Activated CD8-positive, alpha-beta T cell treated with anti-CD3 and anti-CD28 coated beads for 36 hours (primary cell): ENCODE results near the gene TMEM234. TPM values are rescaled to one million over a fixed set of nuclear protein-coding genes. Genes with fewer than 3 reads are reported as not detected.

Source experiments
- ATAC-seq: fragments of 200-7000 bp; cut with Tn5 transposase; one replicate; pipeline ENCODE4 v1.10.0; 2021; ENCODE audit warnings: mild to moderate bottlenecking, moderate library complexity
- CTCF ChIA-PET: fragments of 350-600 bp; sonication (Branson Sonifier 250); formaldehyde crosslinking; loops from one replicate; lab custom pipeline; 2021; ENCODE audit warnings: antibody characterized with exemption; lab: Charles Lee
- POLR2A ChIA-PET: fragments of 350-600 bp; sonication (Branson Sonifier 250); formaldehyde crosslinking; loops from one replicate; lab custom pipeline; 2021; ENCODE audit warnings: antibody characterized with exemption; lab: Charles Lee
- DNase-seq: peaks from one replicate; pipeline ENCODE4 v3.0.0-alpha.2; 2020
- H3K27ac Mint-ChIP-seq: one replicate; pipeline ENCODE4 v1.8.0; 2021; ENCODE audit warnings: mild to moderate bottlenecking, mixed read lengths
- H3K27me3 Mint-ChIP-seq: one replicate; pipeline ENCODE4 v1.8.0; 2021; ENCODE audit warnings: mixed read lengths
- H3K36me3 Mint-ChIP-seq: one replicate; pipeline ENCODE4 v1.8.0; 2021; ENCODE audit warnings: low read depth, mixed read lengths
- H3K4me1 Mint-ChIP-seq: one replicate; pipeline ENCODE4 v1.8.0; 2021; ENCODE audit warnings: low read depth, mixed read lengths
- H3K4me3 Mint-ChIP-seq: one replicate; pipeline ENCODE4 v1.8.0; 2021; ENCODE audit warnings: mild to moderate bottlenecking, moderate library complexity, mixed read lengths
- H3K9me3 Mint-ChIP-seq: one replicate; pipeline ENCODE4 v1.8.0; 2021; ENCODE audit warnings: mixed read lengths
- intact Hi-C: fragments of 100-400 bp; cut with micrococcal nuclease; formaldehyde crosslinking; loops from one replicate; pipeline ENCODE4 v1.10.0; 2022
- total RNA-seq, 2 experiments: library from RNA; stranded (reverse); gene quantifications; one replicate each; pipeline ENCODE4 v1.2.3, GENCODE V29; 2021
- TF ChIP-seq, protein P1 (sequence below): fragments of 200-600 bp; IDR thresholded peaks from one replicate; pipeline ENCODE4 v1.8.0; 2022; ENCODE audit warnings: antibody characterized with exemption, mild to moderate bottlenecking

Gene TMEM234
- total RNA-seq, 2 experiments from 2014 or later: 6.9 to 7.7 TPM

DNA sequence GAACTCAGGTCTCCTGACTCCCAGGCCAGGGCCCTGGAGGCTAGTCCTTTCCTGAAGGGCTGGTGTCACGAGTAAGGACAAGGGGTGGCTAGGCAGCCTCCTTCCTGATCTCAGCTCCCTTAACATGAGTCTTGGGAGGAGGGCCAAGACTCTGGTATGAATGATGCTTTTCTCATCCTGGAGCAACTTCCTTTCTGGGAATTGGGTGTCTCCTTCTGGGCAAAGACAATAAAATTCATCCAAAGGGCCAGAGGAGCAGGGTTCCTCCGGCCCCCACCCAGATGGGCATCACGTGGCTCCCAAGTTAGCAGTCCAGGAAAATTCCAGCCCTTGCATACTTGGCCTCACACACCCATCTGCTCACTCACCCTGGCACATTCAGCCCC, 24.7 kb upstream of the TMEM234 start, which contains the start of gene FAM167B:
Gene FAM167B (plus strand): TSS at position 335 of the 386 bp plus-strand sequence. CDS start 200 bp downstream, outside the sequence.
- ATAC-seq (no peak), DNase-seq (no peak)
- H3K27me3 Mint-ChIP-seq: no peaks in the 10 kb centered on the region
- intact Hi-C loops: no loop called here
- H3K4me1 Mint-ChIP-seq: peaks cover 46% of the 10 kb centered on the region
- peaks cover 10% of the 10 kb centered on the region for H3K36me3 Mint-ChIP-seq
- H3K9me3 Mint-ChIP-seq: no peaks in the 10 kb centered on the region
- peak within 1 kb of the TSS; percentile 50 for H3K4me3 Mint-ChIP-seq
- ChIA-PET POLR2A (interaction anchor here (0.9 to 1.0 kb wide), 2 partner anchors 9 to 50 kb away, joined by 3 to 4 read pairs; no protein-coding TSS in a partner anchor), CTCF (interaction anchor here (1.0 to 7.4 kb wide), 10 partner anchors 7 to 135 kb away, joined by 3 to 56 read pairs (median 6); partner anchors contain the start of genes CCDC28B and HDAC1)
- TF ChIP-seq, protein P1, sequence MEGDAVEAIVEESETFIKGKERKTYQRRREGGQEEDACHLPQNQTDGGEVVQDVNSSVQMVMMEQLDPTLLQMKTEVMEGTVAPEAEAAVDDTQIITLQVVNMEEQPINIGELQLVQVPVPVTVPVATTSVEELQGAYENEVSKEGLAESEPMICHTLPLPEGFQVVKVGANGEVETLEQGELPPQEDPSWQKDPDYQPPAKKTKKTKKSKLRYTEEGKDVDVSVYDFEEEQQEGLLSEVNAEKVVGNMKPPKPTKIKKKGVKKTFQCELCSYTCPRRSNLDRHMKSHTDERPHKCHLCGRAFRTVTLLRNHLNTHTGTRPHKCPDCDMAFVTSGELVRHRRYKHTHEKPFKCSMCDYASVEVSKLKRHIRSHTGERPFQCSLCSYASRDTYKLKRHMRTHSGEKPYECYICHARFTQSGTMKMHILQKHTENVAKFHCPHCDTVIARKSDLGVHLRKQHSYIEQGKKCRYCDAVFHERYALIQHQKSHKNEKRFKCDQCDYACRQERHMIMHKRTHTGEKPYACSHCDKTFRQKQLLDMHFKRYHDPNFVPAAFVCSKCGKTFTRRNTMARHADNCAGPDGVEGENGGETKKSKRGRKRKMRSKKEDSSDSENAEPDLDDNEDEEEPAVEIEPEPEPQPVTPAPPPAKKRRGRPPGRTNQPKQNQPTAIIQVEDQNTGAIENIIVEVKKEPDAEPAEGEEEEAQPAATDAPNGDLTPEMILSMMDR: no peak
- H3K27ac Mint-ChIP-seq: peak within 1 kb of the TSS; percentile 95

DNA sequence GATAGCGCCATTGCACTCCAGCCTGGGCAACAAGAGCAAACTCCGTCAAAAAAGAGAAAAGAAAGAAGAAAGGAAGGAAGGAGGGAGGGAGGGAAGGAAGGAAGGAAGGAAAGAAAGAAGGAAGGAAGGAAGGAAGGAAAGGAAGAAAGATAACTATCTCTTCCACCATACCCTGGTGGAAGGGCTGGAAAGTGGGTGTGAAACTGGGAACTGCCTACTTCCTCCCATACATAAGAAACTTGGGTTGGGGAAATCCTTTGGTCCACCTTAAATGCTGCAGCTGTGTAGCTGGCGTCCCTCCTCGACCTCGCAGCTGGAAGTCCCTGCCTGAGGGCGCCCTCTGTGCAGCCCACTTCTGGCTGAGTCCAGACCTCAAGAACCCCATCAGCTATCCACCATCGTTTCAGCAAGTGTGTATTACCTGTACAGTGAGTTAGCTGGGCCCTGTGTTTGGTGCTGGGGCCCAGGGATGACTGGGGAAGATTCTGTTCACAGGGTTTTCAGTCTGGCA, 20.2 kb upstream of the TMEM234 start:
- ATAC-seq (no peak), DNase-seq (no peak)
- Mint-ChIP-seq H3K4me1 (peaks cover 27% of the 10 kb centered on the region), H3K9me3 (no peaks in the 10 kb centered on the region), H3K36me3 (no peaks in the 10 kb centered on the region), H3K4me3 (no peak overlapping the region), H3K27me3 (no peaks in the 10 kb centered on the region), H3K27ac (peak overlapping the region; percentile 46)
- TF ChIP-seq, protein P1: no peak
- POLR2A ChIA-PET: interaction anchor here (0.8 to 5.4 kb wide), 5 partner anchors 9 to 61 kb away, joined by 3 to 84 read pairs (median 4); partner anchors contain the start of gene LCK
- intact Hi-C loops: no loop called here
- CTCF ChIA-PET: interaction anchor here (0.8 to 4.3 kb wide), 5 partner anchors 8 to 27 kb away, joined by 3 to 28 read pairs (median 4); partner anchors contain the start of gene LCK

DNA sequence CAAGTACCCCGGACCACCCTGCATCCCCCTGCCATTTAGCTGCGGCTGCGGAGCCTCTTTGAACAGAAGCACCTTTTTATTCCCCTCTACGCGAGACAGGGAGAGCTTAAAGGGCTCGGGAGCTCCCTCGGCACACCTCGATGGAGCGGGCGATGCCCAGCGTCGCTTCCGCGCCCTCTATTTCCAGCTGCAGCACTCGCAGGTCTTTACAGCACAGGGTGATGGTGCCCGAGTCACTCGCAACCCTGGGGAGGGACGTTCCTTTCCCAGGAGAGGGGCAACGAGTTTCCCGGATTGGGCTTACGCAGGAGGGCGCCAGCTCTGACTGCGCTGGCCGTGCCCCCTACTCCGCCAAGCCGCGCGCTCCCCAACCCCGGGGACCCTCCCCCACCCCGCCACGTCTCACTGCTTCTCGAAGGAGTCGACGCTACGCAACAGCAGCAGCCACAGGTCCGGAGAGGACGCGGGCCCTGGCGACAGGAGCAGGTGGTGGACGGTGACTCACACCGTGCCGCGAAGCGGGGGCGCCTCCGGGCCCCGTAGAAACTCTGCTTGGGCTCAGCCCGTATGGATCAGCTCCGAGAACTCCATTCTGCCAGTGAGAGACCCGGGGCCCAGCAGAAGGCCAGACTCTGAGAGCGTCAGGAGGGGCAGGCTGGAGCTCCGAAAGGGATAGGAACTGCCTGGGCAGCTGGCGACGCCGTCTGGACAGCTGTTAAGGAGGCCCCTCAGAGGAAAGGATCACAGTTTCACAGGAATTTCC, 19.0 kb upstream of the TMEM234 start:
- ATAC-seq: peak; percentile 70
- Mint-ChIP-seq H3K27me3 (no peaks in the 10 kb centered on the region), H3K27ac (peak overlapping the region; percentile 59), H3K4me1 (peaks cover 18% of the 10 kb centered on the region), H3K9me3 (no peaks in the 10 kb centered on the region), H3K4me3 (peak overlapping the region; percentile 80), H3K36me3 (peaks cover under 1% of the 10 kb centered on the region)
- CTCF ChIA-PET: interaction anchor here (0.9 to 4.3 kb wide), 14 partner anchors 10 to 160 kb away, joined by 3 to 56 read pairs (median 6); partner anchors contain the start of genes FAM167B, HDAC1, IQCC and LCK
- intact Hi-C loops: no loop called here
- TF ChIP-seq, protein P1: no peak
- peak; percentile 66 for DNase-seq
- POLR2A ChIA-PET: interaction anchor here (0.7 to 5.4 kb wide), 16 partner anchors 10 to 76 kb away, joined by 3 to 84 read pairs (median 4); partner anchors contain the start of genes HDAC1, IQCC and LCK

DNA sequence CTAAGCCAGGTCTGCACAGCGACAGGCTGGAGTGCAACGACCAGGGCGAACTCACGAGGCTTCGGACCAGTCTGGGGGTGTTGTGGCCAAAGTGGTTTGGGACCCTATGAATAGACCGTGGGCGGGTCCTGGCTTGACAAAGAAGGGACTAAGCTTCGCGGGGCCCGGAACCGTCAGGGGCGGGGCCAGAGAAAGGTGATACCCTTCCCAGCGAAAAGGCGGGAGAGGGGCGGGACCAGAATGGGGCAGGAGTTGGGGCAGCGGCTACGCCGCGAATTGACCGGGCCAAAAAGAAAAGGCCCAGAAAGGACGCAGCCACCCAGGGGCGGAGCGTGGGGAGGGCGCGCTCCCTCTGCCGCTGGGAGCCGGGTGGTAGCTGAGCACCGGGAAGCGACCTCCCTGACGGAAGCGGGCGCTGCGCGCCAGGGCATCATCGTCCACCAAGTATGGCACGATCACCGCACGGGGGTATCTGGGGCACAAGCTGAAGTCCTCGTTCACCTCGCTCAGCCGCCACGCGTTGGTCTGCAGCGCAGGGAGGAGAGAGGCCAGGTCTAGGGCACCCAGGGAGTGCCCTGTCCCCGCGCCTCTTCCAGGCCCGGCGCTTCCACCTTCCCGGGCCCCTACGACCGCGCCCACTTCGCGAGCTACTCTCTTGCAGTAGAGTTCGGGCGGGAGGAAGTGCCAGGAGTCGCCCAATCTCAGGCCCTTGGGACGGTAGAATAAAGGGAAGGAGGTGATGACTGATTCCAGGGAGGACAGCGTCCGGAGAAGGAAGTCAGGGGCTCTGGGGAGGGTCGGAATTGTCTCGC, 18.2 kb upstream of the TMEM234 start:
- H3K4me1 Mint-ChIP-seq: peaks cover 17% of the 10 kb centered on the region
- H3K9me3 Mint-ChIP-seq: no peaks in the 10 kb centered on the region
- DNase-seq (peak; percentile 67), ATAC-seq (peak; percentile 65)
- TF ChIP-seq, protein P1: peak; percentile 33
- CTCF ChIA-PET: interaction anchor here (0.9 to 4.3 kb wide), 14 partner anchors 9 to 161 kb away, joined by 3 to 56 read pairs (median 6); partner anchors contain the start of genes FAM167B, HDAC1, IQCC and LCK
- peak overlapping the region; percentile 59 for H3K27ac Mint-ChIP-seq
- peaks cover 2% of the 10 kb centered on the region for H3K36me3 Mint-ChIP-seq
- H3K27me3 Mint-ChIP-seq: no peaks in the 10 kb centered on the region
- peak overlapping the region; percentile 80 for H3K4me3 Mint-ChIP-seq
- POLR2A ChIA-PET: interaction anchor here (0.6 to 5.4 kb wide), 22 partner anchors 9 to 96 kb away, joined by 3 to 84 read pairs (median 4); partner anchors contain the start of genes HDAC1, IQCC, LCK and MARCKSL1
- intact Hi-C loops: no loop called here
